GM12874 (cell line): ENCODE data around the gene ARHGEF39.

Experiments used
- TF ChIP-seq, protein P1 (sequence below): IDR thresholded peaks from 2 replicates; pipeline ENCODE4 v1.5.1; 2011; ENCODE audit warnings: low read depth, mild to moderate bottlenecking, control low read depth, low read length, moderate library complexity; ENCODE audit not compliant: insufficient read depth

ARHGEF39 gene

GRCh38 chr9:35686222-35687203 lies 21.5 kb upstream of the ARHGEF39 start:
- TF ChIP-seq, protein P1, sequence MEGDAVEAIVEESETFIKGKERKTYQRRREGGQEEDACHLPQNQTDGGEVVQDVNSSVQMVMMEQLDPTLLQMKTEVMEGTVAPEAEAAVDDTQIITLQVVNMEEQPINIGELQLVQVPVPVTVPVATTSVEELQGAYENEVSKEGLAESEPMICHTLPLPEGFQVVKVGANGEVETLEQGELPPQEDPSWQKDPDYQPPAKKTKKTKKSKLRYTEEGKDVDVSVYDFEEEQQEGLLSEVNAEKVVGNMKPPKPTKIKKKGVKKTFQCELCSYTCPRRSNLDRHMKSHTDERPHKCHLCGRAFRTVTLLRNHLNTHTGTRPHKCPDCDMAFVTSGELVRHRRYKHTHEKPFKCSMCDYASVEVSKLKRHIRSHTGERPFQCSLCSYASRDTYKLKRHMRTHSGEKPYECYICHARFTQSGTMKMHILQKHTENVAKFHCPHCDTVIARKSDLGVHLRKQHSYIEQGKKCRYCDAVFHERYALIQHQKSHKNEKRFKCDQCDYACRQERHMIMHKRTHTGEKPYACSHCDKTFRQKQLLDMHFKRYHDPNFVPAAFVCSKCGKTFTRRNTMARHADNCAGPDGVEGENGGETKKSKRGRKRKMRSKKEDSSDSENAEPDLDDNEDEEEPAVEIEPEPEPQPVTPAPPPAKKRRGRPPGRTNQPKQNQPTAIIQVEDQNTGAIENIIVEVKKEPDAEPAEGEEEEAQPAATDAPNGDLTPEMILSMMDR, result no peak

DNA sequence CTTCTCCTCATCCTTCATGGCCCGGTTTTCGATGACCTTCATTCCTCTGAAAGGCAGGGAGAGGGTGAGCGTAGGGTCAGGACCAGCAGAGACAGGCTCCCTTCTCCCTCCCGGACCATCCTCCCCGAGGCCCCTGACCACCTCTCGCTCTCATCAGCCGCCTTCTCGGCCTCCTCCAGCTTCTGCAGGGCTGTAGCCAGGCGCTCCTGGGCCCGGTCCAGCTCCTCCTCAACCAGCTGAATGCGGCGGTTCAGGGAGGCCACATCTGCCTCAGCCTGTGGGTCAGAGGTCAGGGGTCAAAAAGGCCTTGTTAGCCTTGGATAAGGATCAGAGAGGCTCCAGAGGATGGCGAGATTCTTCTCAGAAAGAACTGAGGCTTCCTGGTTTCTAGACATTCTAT lies 20.5 kb upstream of the ARHGEF39 start:
- TF ChIP-seq, protein P1, result no peak

- TF ChIP-seq, protein P1, result no peak
Measured at GRCh38 chr9:35684921-35685320, 19.9 kb upstream of the ARHGEF39 start.

GRCh38 chr9:35683323-35683722 lies 18.3 kb upstream of the ARHGEF39 start:
- TF ChIP-seq, protein P1, result no peak

DNA sequence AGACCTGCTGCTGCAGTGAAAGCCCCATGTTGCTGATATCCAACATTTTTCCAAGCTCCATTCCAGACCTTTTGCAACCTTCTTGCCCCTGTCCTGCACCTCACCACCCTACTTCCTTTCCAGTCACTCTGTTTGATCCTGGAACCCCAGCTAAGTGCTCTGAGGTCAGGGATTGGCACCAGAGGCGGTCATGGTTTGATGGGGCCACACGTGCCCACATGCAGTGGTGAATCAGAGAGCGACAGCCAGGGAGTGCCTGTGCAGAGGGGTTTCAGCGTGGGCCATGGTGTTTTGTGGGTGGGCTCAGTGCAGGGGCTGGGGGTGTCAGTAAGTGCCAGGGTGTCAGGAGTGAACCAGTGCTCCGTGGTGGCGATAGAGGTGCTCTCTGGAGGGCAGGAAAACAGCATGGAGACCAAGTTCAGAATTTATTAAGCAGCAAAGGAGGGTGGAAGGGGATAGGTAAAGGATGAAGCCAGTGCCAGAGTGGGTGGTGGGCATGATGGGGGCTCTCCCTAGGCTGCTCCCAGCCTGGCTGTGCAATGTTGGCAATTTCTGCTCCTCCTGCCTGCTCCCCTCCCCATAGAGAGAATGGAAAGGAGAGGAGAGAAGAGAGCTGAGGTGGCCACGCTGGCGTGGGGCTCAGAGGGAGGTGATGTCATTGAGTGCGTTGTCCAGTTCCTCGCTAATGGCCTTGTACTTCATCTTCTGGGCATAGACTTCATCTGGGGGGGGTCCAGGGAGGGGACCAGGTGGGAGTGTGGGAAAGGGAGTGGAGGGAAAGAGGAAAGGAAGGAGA lies 17.7 kb upstream of the ARHGEF39 start:
- TF ChIP-seq, protein P1, result no peak

- TF ChIP-seq, protein P1, result no peak
Measured at GRCh38 chr9:35682051-35682450, 17.1 kb upstream of the ARHGEF39 start.

- TF ChIP-seq, protein P1, result no peak
Measured at GRCh38 chr9:35681341-35682002, 16.5 kb upstream of the ARHGEF39 start.
